Activated CD8-positive, alpha-beta memory T cell treated with anti-CD3 and anti-CD28 coated beads, Interleukin-2, amount 50 U/mL, for 1 hour (primary cell): ENCODE measurements around the gene AKT2.
A peak's percentile ranks its signal among the peaks of the same experiment; 100 is the strongest.
"Not testable (repeated sequence)": the region's sequence is repeated elsewhere in the genome, so short reads cannot be mapped to it uniquely, and the experiment has no call there.

Source experiments
- DNase-seq: peaks from one replicate; pipeline ENCODE4 v3.0.0-alpha.2; 2020; ENCODE audit errors: extremely low read depth

Gene AKT2

GRCh38 chr19:40284501-40285352, at the start of gene AKT2:
Gene AKT2 (minus strand): TSS chr19:40285345. CDS start chr19:40265267, 20,078 bp downstream.
- DNase-seq, result peak; percentile 69

- not testable (repeated sequence) for DNase-seq
Measured at GRCh38 chr19:40333083-40333482, 47.9 kb upstream of the AKT2 start.

GRCh38 chr19:40332669-40333068, 47.5 kb upstream of the AKT2 start:
- DNase-seq, result no peak

DNA sequence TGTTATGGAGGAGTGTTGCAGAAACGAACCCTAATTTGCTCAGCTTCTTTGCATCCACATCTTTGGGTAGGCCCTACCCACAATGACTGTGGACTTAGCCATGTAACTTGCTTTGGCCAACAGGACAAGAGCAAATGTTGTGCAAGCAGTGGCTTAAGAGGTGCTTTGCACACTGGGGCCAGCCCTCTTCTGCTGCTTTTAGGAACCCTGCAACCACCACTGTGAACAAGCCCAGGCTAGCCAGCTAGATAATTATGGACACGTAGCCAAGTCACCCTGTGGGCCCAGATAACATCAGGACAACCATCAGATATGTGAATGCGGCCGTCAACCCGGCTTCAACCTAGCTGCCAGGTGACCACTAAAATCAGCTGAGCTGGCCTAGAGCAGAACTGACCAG, 45.9 kb upstream of the AKT2 start:
- DNase-seq, result no peak

DNA sequence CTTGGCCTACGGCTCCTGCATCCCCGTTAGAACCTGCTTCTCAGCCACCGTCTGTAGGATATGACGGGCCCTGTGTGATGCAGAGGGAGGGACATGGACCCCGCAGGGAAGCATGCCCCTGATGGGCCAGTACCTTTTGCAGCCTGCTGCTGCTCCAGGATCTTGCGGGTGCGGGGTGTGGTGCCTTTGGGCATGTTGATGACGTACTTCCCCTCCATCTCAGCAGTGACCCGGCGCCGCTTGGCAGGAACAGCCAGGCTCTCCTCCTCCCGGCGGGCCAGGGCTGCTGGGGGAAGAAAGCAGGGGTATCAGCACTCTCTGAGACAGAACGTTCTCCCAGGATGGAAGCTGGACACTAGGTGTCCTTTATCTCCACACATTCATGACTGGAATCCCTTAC, 41.1 kb upstream of the AKT2 start:
- no peak for DNase-seq

- no peak for DNase-seq
Measured at GRCh38 chr19:40323705-40324104, 38.6 kb upstream of the AKT2 start.

DNA sequence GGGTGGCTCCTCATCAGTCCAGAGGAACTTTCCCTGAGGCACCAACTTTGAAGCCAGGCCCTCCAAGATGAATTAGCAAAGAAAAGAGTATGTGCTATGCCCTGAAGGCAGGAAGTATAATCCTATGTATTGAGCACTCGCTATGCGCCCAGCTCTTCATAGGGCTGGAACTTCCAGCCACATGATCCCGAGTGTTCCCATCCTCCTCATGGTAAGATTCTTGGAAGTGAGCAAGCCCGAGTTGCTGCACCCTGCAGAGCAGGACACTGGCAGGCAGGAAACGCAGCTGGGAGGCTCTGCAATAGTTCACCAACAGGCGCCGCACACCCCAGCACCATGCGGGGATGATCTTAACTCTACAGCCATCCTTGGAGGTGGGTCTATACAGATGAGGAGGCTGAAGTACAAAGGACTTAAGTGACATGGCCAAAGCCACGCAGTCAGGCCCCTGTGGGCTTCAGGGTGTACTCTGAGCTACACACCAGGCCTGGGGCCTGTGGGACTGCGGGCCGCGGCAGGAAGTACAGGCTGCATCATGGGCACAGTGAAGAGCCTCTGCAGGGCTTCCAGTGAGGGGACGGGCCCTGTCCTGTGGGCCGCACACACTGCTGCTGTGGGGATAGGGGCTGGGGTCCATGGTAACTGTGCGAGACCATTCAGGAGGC, 37.9 kb upstream of the AKT2 start:
- DNase-seq, result no peak

DNA sequence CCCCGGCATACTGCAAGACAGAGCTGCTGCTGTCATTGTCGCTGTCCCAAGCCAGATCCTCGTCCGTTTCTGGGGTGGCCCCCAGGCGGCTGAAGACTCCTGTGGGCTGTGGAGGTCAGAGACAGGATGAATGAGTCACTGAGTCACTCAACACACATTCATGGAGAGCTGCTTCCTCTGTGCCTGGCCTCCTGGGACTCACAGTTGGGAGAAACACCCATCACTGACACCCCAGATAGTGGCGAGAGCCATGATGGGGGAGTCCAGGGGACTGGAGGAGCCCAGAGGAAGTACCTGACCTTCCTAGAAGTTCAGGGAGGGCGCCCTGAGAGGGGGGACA, 37.1 kb upstream of the AKT2 start:
- DNase-seq, result no peak

- DNase-seq, result no peak
Measured at GRCh38 chr19:40321566-40322270, 36.6 kb upstream of the AKT2 start.

GRCh38 chr19:40321076-40321475, 35.9 kb upstream of the AKT2 start:
- DNase-seq, result no peak

GRCh38 chr19:40320558-40320935, 35.4 kb upstream of the AKT2 start:
- DNase-seq, result no peak

DNA sequence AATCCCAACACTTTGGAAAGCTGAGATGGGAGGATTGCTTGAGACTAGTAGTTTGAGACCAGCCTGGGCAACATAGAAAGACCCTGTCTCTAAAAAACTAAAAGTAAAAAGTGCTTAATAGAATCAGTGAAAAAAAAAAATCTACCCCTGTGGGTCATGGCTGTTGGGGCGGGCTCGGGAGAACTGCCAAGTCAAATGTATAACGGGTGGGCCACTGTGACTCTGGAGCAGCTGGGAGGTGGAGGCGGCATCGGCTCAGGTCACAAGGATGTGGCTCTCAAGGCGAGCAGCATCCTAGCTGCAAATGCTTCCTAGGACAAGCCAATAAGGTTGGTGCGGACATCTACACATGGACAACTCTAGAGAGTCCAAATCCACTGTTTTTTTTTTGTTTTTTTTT, 32.2 kb upstream of the AKT2 start:
- no peak for DNase-seq

DNA sequence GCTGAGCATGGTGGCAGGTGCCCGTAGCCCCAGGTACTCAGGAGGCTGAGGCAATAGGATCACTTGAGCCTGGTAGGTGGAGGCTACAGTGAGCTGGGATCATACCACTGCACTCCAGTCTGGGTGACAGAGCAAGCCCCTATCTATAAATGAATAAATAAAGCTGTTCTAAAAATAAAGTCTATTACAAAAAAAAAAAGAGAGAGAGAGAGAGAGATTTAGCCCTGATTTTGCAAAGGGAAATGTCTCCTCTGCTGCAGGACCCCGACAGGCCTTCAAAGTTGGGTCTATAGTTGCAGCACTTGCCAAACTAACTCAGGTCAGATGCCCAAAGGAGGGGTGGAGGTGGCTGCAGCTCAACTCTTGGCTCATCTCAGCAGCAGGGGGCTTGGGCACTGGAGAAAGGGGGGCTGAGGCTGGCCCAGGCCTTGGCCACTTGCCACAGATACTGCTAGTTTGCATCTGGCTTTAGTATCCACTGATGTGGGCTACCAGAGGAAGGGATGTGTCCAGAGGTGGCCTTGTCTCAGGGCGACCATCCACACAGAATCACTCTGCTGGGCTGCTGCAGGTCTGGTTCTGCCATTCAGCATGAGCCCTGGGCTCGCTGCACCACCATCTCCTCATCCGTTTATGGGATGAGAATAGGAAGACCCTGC, 30.8 kb upstream of the AKT2 start:
- no peak for DNase-seq

- no peak for DNase-seq
Measured at GRCh38 chr19:40314656-40315055, 29.5 kb upstream of the AKT2 start.

GRCh38 chr19:40313229-40313983, 28.3 kb upstream of the AKT2 start:
- DNase-seq, result no peak

DNA sequence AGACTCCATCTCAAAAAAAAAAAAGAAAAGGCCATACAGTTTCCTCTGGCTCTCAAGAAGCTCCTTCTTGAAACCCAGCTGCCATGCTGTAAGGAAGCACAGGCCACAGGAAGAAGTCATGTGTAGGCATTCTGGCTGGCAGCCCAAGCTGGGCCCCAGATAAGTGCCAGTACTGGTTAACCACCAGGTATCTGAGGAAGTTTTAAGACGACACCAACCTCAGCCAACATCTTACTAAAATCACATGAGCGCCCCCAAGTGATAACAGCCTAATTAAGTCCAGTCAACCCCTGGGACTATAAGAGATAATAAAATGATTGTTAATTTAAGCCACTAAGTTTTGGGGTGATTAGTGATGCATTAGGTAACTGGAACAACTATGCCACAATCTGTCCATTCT, 27.4 kb upstream of the AKT2 start:
- DNase-seq, result no peak

- no peak for DNase-seq
Measured at GRCh38 chr19:40309666-40310065, 24.5 kb upstream of the AKT2 start.

DNA sequence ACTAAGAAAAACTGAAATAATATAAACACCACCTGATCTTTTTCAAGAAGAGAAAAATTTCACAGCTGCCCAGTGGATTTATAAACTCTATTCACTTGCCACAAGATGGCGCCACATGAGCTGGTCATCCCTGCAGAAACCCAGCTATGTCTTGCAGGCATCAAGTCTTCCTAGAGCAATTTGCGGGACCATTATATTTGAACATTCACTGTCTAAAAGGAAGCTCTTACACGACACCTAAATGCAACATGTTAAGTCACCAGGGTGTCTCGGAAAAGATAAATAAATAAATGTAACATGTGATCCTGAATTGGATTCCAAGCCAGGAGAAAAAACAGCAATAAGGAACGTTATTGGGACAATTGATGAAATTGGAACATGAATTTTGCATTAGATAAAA, 20.3 kb upstream of the AKT2 start:
- peak; percentile 62 for DNase-seq

GRCh38 chr19:40304306-40304705, 19.2 kb upstream of the AKT2 start:
- DNase-seq, result no peak

GRCh38 chr19:40303765-40304164, 18.6 kb upstream of the AKT2 start:
- DNase-seq, result no peak

DNA sequence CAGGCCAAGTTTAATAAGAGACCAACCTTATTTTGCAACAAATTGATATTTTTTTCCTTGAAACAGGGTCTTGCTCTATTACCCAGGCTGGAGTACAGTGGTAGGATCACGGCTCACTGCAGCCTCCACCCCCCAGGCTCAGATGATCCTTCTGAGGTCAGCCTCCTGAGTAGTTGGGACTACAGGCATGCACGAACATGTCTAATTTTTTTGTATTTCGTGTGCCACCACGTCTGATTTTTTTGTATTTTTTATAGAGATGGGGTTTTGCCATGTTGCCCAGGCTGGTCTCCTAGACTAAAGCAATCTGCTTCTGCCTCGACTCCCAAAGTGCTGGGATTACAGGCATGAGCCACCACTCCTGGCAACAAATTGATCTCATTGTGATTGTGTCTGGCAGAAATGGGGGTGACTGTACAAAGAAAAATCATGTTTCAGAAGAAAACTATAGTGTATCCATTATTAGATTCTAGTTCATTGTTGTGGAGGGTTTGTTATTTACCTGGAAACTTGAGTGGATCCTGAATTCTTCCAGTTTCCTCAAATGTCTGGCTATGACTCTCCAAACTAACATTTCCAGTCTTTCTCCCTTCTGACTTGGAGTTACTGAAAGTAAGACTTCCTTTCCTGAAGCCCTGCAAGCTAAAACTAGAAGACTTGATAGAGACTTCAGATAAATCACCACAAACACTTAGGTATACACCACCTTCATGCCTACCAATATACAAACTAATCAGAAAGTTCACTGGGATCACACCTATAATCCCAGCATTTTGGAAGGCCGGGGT, 17.3 kb upstream of the AKT2 start:
- DNase-seq, result no peak
